GM18499 (cell line): ENCODE results near the gene OS9.
A peak's percentile ranks its signal among the peaks of the same experiment; 100 is the strongest.
"Not testable (repeated sequence)": the region's sequence is repeated elsewhere in the genome, so short reads cannot be mapped to it uniquely, and the experiment has no call there.

Experiments
- ATAC-seq: cut with Tn5 transposase; IDR thresholded peaks from one replicate; pipeline ENCODE4 v1.9.1; 2021; ENCODE audit warnings: moderate number of reproducible peaks; ENCODE audit not compliant: insufficient read depth, unreplicated experiment

The OS9 gene, protein sequence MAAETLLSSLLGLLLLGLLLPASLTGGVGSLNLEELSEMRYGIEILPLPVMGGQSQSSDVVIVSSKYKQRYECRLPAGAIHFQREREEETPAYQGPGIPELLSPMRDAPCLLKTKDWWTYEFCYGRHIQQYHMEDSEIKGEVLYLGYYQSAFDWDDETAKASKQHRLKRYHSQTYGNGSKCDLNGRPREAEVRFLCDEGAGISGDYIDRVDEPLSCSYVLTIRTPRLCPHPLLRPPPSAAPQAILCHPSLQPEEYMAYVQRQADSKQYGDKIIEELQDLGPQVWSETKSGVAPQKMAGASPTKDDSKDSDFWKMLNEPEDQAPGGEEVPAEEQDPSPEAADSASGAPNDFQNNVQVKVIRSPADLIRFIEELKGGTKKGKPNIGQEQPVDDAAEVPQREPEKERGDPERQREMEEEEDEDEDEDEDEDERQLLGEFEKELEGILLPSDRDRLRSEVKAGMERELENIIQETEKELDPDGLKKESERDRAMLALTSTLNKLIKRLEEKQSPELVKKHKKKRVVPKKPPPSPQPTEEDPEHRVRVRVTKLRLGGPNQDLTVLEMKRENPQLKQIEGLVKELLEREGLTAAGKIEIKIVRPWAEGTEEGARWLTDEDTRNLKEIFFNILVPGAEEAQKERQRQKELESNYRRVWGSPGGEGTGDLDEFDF

DNA sequence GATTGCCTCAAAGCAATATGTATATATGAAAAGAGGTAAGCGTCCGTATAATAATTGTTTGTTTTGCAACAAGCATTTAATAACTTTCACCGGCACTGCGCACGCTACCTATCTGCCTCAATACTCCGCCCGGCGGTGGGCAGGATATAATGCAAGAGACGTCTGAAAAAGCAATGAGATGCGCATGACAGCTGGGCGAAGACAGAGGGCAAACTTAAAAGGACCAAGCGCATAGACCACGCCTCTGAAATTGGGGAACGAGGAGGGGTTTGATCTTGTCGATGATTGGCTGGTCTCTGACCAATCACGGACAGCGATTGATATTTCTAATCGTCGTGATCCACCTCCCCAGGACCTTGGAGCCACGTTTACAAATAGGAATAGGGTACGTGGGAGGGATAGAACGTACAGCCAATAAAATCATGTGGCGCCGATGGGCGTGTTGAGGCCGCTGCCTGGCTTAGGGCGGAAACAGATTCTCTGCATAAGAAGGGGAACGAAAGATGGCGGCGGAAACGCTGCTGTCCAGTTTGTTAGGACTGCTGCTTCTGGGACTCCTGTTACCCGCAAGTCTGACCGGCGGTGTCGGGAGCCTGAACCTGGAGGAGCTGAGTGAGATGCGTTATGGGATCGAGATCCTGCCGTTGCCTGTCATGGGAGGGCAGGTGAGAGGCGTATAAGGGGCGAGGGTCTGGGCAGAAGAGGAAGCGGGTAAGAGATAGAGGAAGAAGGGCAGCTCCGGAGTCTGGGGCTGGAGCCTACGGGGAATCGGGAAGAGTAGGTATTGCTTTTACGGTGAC is at the start of gene OS9:
TSS of gene OS9 (plus strand) at position 474 of the 800 bp plus-strand sequence. CDS start at position 504, 30 bp downstream.
- ATAC-seq = peak; percentile 95

DNA sequence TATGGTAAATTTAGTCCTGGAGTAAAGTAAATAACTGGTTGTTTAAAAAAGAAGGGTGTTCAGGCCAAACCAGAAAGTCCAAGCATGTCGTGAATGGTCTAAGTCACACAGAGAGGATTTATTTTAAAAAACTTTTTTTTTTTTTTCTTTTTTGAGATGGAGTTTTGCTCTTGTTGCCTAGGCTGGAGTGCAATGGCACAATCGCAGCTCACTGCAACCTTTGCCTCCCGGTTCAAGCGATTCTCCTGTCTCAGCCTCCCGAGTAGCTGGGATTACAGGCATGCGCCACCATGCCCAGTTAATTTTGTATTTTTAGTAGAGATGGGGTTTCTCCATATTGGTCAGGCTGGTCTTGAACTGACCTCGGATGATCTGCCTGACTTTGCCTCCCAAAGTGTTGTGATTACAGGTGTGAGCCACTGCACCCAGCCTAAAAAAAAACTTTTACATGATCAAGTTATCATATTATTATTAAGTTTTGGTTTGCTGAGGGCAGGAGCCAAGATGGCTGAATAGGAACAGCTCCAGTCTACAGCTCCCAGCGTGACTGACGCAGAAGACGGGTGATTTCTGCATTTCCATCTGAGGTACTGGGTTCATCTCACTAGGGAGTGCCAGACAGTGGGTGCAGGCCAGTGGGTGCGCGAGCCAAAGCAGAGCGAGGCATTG is 47.8 kb upstream of the OS9 start:
- not testable (repeated sequence) for ATAC-seq

DNA sequence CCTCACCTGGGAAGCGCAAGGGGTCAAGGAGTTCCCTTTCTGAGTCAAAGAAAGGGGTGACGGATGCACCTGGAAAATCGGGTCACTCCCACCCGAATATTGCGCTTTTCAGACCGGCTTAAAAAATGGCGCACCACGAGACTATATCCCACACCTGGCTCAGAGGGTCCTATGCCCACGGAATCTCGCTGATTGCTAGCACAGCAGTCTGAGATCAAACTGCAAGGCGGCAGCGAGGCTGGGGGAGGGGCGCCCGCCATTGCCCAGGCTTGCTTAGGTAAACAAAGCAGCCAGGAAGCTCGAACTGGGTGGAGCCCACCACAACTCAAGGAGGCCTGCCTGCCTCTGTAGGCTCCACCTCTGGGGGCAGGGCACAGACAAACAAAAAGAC is 47.3 kb upstream of the OS9 start:
- ATAC-seq = not testable (repeated sequence)

DNA sequence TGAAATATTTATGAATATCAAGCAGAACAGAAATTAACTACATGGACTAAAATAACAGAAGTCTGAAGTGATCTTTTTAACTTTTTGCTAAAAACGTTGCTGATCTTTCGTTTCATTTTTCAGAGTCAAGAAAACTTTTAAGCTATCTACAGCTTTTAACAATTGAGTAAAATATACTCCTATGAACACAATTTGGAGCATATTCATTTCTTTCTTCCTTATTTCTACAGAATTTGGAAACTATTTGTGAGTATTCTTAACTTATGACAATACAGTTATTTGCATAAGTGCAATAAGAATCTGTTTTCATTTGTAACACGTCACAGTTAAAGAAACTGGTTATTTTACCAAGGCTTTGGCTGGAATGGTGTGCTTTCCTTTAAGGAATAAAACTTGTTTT is 39.9 kb upstream of the OS9 start:
- no peak for ATAC-seq

DNA sequence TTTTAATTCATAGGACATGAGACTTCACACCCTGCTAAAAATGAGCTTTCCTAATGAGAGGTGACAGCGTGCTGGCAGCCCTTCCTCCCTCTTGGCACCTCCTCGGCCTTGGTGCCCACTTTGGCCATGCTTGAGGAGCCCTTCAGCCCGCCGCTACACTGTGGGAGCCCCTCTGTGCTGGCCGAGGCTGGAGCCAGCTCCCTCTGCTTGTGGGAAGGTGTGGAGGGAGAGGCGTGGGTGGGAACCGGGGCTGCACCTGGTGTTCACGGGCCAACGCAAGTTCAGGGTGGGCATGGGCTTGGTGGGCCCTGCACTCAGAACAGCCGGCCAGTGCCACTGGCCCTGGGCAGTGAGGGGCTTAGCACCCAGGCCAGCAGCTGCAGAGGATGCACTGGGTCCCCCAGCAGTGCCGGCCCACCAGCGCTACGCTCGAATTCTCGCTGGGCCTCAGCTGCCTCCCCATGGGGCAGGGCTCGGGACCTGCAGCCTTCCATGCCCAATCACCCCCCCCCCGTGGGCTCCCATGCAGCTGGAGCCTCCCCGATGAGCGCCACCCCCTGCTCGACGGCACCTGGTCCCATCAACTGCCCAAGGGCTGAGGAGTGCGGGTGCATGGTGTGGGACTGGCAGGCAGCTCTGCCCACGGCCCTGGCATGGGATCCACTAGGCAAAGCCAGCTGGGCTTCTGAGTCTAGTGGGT is 38.2 kb upstream of the OS9 start:
- no peak for ATAC-seq

DNA sequence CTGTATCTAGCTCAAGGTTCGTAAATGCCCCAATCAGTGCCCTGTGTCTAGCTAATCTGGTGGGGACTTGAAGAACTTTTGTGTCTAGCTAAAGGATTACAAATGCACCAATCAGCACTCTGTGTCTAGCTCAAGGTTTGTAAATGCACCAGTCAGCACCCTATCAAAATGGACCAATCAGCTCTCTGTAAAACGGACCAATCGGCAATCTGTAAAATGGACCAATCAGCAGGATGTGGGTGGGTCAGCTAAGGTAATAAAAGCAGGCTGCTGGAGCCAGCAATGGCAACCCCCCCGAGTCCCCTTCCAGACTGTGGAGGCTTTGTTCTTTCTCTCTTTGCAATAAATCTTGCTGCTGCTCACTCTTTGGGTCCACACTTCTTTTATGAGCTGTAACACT is 37.5 kb upstream of the OS9 start:
- ATAC-seq = not testable (repeated sequence)

DNA sequence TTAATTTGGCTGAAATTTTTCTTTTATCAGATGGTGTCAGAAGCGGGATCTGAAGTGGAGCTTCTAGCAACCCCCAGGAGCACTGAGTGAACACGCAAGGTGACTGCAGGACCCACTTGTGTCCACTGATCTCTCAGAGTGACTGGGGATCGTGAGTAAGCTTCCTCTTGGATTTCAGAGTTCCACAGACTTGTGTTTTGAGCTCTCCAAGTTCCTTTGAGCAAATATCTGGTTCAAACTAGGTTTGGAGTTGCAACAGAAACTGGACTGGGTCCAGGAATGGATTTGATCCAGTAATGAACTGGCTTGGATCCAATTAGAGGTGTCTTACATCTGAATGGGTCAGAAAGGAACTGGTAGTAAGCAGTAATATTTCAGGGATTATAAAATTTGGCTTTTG is 36.2 kb upstream of the OS9 start:
- ATAC-seq = no peak

DNA sequence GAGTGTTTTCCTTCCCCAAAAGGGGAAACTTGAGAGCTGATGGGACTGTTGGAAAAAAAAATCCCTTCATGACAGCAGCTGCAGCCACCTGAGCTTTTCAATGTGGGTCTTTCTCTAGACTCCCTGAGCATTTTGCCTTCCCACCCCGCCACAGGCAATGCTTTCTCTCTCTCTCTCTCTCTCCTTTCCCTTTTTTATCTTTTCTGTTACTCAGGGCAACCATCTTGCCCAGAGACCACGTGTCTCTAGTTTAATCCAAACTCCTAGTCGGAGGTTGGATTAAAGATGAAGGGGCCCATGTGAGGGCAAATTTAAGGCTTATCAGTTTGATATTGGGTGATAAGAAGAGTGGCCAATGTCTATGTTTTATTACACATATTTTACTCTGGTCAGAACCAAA is 35.0 kb upstream of the OS9 start:
- no peak for ATAC-seq

DNA sequence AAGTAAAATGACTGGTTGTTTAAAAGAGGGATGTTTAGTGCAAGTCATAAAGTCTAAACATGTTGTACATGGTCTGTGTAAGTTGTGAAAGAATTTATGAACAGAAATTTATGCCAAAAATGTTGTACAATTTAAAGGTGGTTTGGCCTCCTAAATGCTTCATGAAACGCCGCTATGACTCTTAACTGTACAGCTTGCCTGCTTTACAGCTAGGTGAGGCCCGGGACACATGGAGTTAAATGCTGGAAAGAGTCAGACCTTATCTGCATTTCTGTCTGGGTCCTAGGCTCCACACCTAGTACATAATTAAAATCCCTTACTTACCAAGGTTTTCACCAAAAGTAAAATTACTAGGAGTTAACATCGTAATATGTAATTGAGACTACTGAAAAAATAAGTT is 32.6 kb upstream of the OS9 start:
- ATAC-seq = no peak

DNA sequence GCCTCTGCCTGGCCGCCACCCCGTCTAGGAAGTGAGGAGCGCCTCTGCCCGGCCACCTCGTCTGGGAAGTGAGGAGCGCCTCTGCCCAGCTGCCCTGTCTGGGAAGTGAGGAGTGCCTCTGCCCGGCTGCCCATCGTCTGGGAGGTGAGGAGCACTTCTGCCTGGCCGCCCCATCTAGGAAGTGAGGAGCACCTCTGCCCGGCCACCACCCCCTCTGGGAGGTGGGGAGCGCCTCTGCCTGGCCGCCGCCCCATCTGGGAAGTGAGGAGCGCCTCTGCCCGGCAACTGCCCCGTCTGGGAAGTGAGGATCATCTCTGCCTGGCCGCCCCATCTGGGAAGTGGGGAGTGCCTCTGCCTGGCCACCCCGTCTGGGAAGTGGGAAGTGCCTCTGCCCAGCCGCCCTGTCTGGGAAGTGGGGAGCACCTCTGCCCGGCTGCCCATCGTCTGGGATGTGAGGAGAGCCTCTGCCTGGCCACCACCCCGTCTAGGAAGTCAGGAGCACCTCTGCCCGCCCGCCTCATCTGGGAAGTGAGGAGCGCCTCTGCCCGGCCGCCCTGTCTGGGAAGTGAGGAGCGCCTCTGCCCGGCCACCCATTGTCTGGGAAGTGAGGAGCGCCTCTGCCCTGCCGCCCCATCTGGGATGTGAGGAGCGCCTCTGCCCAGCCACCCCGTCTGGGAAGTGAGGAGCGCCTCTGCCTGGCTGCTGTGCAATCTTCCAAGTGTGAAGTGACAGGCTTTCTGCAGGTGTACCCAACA is 28.7 kb upstream of the OS9 start:
- ATAC-seq = not testable (repeated sequence)

DNA sequence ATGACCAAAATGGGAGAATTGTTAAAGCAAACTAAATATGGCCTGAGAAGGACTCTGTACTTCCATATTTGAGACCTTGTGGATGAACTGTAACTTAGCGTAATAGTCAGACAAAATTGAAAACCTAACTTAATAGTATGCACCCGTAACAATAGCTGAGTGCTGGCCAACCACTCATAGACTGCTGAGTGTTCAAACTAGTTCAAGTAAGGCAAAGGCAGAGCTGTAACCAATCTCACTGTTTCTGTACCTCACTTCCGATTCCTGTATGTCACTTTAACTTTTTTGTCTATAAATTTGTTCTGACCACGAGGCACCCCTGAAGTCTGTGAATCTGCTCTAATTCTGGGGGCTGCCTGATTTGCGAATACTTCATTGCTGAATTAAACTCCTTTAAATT is 27.0 kb upstream of the OS9 start:
- ATAC-seq = no peak

DNA sequence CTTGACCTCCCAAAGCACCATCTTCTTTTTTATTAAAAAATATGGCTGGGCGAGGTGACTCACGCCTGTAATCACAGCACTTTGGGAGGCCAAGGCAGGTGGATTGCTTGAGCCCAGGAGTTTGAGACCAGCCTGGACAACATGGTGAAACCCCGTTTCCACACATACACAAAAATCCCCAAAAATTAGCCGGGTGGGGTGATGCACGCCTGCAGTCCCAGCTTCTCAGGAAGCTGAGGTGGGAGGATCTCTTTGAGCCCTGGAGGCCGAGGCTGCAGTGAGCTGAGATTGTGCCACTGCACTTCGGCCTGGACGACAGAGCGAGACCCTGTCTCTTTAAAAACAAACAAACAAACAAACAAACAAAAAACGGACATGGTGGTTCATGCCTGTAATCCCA is 24.2 kb upstream of the OS9 start:
- not testable (repeated sequence) for ATAC-seq

DNA sequence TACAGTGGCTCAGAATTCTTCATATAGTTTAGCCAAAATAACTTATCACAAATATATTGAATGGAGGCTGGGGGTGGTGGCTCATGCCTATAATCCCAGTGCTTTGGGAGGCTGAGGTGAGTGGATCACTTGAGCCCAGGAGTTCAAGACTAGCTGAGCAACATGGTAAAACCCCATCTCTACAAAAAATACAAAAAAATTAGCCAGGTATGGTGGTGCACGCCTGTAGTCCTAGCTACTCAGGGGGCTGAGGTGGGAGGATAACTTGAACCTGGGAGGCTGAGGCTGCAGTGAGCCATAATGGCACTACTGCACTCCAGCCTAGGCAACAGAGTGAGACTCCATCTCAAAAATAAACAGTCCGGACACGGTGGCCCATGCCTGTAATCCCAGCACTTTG is 22.1 kb upstream of the OS9 start:
- ATAC-seq = not testable (repeated sequence)

DNA sequence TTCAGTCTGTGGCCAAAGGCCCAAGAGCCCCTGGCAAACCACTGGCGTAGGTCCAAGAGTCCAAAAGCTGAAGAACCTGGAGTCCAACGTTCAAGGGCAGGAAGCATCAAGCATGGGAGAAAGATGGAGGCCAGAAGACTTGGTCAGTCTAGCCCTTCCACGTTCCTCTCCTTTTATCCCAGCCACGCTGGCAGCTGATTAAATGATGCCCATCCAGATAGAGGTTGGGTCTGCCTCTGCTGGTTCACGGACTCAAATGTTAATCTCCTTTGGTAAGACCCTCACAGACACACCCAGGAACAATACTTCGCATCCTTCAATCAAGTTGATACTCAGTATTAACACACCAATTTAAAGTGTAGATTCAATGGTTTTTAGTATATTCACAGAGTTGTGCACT is 21.1 kb upstream of the OS9 start:
- no peak for ATAC-seq

DNA sequence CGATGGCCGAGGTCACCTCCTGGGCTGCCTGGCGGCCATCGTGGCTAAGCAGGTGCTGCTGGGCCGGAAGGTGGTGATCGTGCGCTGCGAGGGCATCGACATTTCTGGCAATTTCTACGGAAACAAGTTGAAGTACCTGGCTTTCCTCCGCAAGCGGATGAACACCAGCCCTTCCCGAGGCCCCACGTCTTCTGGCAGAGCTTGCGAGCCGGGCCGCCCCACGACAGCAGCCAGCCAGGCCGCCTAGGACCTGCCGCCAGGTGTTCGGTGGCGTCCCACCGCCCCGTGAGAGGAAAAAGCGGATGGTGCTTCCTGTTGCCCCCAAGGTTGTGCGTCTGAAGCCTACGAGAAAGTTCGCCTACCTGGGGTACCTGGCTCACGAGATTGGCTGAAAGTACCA is 19.2 kb upstream of the OS9 start:
- no peak for ATAC-seq

DNA sequence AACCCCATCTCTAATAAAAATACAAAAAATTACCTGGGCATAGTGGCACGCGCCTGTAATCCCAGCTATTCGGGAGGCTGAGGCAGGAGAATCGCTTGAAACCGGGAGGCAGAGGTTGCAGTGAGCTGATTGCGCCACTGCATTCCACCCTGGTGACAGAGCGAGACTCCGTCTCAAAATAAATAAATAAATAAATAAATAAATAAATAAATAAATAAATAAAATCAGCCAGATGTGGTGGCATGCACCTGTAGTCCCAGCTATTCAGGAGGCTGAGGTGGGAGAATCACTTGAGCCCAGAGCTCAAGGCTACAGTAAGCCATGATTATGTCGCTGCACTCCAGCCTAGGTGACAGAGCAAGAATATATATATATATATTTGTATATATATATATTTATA is 16.0 kb upstream of the OS9 start:
- ATAC-seq = not testable (repeated sequence)

DNA sequence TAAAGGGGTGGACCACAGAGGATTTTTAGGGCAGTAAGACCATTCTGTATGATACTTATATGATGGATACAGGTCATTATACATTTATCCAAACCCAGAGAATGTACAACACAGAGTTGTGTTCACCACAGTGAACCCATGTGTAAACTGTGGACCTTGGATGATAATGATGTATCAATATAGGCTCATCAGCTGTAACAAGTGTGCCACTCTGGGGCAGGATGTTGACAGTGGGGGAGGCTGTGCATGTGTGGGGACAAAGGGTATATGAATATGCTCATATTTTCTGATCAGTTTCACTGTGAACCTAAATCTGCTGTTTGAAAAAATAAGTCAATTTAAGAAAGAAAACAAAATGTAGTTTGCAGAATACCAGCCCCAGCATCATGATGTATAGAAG is 14.2 kb upstream of the OS9 start:
- ATAC-seq = no peak

DNA sequence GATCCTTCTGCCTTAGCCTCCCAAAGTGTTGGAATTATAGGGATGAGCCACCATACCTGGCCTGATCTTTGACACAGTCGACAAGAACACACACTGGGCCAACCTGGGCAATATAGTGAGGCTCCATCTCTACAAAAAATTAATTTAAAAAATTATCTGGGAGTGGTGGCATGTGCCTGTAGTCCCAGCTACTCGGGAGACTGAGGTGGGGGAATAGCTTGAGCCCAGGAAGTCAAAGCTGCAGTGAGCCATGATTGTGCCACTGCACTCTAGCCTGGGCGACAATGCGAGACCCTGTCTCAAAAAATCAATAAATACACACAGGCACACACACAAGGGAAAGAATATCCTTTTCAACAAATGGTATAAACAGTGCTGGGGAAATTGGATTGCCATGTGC is 6.1 kb upstream of the OS9 start:
- ATAC-seq = no peak

DNA sequence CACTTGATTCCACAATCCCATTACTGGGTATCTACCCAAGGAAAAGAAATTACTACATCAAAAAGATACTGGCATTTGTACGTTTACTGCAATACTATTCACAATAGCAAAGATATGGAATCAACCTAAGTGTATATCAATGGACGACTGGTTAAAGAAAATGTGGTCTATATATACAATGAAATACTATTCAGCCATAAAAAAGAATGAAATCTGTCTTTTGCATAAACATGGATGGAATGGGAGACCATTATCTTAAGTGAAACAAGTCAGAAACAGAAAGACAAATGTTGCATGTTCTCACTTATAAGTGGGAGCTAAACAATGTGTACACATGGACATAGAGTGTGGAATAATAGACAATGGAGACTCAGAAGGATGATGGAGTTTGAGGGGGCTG is 5.0 kb upstream of the OS9 start:
- ATAC-seq = no peak
